Measurements from ENCODE around the gene PGS1.

Gene PGS1

DNA sequence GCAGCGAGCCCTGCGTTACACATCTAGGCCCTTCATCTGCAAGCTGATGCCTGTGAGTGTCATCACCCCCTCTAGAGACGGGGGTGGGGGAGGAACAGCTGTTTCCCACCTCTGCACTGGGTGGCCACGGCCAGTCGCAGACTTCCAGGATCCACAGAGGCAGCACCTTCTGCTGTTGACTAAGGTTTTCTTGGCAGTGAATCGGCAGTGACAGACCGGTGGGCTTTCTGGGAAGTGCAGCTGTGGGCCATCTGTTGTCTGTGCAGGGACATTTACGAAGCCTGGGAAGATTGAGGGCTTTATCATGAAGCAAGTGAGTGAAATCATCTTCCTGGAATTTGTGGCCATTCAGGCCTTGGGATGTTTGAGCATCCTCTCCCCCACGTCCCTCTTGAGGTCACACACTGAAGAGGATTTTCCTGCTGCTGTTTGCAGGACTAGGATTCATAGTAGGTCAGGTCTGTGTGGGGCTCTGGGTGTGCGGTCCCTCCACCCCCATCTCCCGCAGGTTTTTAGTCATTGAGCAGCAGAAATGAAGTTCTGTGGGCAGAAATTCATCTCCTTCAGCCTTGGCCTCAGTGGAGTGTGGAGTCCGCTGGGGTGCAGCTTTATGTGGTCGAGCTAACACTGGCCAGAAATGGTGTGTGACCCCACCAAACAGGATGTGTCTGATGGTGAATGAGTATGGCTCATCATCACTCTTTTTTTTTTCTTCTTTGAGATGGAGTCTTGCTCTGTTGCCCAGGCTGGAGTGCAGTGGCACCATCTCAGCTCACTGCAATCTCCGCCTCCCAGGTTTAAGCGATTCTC is 12.0 kb downstream of the PGS1 start:
- DNase-seq = no peak

DNA sequence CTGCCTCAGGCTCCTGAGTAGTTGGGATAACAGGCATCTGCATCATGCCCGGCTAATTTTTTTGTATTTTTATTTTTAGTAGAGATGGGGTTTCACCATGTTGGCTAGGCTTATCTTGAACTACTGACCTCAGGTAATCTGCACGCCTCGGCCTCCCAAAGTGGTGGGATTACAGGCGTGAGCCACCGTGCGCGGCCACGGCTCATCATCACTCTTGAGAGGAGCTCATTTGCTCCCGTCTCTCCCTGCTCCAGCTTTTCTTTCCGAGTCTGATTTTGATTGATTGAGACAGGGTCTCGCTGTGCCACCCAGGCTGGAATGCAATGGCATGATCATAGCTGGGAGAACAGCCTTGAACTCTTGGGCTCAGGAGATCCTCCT is 12.6 kb downstream of the PGS1 start:
- DNase-seq = no peak

DNA sequence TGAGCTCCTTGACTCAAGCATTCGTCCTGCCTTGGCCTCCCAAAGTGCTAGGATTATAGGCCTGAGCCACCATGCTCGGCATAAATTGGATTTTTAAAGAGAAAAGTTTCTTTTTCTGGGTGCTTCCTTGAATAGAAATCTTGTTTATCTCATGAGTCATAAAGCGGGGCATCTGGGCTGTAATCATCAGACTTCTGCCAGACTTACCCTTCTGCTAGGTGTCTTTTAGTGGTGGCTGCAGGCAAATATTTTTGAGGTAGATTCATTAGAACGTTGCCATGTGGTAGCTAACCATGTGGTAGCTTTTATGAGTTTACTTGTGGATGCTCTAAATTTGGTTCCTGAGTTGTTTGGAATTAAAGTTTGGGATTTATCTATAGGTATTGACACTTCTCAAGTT is 13.4 kb downstream of the PGS1 start:
- DNase-seq = no peak

DNA sequence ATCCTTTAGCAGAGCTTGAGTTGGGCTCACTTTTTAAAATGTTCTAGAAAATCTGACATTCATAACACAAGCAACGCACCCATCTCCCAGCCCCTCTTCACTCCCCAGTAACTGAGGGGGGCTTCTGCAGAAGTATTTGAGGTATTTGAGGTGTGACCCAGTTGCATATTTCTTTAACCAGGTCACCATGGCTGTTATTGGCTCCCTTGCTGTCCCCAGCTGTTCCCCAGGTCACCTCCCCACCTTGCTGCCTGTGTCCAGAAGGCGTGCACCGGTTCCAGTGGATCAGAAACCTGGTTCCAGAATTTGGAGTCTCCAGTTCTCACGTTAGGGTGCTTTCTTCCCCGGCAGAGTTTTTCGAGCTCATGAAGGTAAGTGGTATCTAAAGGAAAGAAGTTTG is 13.8 kb downstream of the PGS1 start:
- no peak for DNase-seq

DNA sequence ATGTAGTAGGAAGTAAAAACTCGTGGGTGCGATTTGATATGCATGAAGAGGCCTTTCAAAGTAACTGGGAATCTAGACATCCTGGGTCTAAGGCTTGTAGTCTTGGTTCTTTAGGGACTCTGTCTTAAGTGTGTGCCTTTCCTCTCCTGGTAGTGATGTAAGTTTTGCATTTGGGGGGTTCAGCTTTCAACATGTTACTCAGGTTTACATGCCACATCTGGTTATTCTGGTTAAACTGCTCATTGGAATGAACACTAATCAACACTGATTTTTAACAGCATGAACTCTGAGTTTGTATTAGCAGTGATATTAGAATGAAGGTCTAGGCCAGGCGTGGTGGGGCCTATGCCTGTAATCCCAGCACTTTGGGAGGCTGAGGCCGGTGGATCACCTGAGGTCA is 15.1 kb downstream of the PGS1 start:
- DNase-seq = no peak

DNA sequence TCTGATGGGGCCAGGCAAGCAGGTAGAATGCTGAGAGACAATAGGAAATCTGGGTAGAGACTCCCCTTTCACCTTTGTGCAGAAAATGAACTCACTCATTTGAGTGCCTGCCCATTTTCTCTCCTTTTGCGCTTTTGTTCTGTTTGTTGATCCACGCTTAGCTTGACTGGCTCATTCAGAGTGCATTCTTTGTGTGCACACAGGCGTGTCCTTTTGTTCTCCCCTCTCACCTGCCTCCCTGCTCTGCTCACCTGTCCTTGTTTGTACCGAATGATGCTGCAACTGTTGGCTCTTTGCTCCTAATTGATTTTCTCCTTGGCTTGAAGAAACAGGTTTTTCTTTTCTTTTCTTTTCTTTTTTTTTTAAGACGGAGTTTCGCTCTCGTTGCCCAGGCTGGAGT is 15.8 kb downstream of the PGS1 start:
- no peak for DNase-seq

DNA sequence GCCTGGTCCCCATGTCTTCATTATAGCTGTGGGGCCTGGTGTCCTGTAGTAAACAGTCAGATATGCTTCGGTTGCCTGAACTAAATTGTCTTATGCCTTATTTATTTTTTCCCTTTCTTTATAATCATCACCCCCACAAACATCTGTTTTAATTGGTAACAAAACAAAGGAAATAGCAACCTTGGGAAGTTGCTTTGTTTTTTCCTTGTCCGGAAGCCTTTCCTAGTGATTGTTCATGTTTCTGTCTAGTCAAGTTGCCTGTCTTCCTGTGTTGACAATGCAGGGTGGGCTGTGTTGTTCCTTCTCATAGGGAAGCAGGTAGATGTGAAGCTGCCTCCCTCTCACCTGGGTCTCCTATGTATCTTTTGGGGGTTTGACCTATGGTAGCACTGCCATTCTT is 16.7 kb downstream of the PGS1 start:
- DNase-seq = no peak

DNA sequence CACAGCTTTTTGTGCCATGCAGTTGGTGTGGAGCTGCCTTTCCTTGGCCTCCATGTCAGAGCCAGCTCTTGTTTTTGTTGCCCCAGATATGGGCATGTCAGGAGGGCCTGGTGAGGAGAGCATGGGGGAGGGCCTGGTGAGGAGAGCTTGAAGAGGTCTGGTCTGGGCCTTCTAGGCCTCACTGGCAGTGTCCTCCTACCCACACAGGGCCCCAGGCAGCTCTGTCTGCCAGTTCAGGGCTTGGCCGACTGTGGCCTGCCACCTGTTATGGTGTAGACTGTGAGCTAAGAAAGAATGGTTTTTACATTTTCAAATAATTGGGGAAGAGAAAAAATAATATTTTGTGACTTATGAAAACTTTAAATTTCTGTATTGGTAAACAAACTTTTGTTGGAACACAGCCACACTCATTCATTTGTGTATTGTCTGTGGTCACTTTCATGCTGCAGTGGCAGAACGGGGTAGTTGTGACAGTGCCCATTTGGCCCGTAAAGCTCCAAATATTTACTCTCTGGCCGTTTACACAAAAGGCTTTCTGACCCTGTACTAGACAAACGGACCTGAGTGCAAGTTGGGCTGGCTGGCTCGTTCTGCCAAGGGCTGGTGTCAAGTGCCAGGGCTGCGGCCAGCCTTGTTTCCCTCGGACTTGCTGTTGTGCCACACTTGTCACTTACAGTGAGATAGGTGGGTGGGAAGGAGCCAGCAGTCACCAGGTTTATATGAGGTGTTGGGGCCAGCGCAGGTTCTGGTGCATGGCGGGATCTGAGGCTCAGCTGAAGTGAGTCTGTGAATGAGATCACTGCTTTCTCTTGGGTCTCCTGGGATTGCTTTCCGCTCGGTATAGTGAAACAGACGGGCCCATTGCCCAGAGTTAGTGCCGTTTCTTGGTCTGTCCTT is 18.2 kb downstream of the PGS1 start:
- DNase-seq = no peak

DNA sequence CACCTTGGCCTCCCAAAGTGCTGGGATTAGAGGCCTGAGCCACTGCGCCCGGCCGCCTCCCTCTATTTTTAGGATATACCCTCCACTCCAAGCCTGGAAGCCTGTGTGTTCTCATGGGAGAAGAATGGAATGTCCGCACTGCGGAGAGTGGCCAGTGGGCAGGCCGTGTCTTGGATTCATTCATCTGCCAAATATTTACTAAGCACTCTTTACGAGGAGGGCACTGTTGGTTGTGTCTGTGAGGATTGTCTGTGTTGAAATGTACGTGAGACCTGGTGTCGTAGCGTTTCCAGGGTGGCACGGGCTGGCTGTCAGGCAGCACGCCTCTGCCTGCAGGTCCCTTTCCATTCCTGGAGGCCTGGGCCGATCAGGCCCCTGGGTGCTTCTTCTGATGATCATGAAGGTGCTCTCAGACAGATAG is 19.2 kb downstream of the PGS1 start:
- DNase-seq = no peak

DNA sequence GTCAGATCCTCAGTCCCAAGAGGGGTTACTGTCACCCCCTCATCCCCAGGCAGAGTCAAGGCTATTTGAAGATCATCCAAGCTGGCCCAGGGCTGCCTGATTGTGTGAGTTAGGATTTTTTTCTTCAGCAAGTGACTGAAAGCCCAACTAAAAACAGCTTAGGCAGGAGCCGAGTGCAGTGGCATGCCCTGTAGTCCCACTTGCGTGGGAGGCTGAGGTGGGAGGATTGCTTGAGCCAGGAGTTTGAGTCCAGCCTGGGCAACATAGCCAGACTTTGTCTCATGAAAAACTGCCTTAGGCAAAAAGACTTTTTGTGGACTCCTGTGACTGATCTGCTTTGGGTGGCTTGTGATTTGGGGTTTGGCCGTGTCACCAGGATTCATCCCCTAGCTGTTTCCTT is 19.9 kb downstream of the PGS1 start:
- DNase-seq = no peak

DNA sequence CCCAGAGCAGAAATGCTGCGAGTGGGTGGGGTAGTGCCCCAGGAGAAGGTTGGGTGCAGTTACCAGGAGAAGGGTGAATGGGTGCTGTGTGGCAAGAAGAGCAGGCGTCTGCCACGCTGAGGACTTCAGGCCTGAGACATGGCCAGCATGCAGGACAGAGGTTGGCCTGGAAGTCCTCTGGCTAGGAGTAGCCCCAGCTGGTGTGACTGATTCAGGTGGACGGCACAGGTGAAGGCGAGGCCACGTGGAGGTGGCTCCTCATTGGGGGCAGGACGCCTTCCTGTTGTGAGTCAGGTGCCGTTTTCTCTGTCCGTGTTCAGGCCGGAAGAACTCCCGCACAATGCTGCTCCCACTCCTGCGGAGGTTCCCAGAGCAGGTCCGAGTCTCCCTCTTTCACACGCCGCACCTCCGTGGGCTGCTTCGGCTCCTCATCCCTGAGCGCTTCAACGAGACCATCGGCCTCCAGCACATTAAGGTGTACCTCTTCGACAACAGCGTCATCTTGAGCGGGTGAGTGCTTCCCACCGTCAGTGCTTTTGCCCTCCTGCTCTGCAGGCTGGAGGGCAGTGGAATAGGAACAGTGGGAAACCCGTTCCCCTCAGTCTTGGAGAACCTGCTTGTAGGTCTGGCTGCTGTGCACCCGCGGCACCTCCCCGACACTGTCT is 20.7 kb downstream of the PGS1 start:
- no peak for DNase-seq

DNA sequence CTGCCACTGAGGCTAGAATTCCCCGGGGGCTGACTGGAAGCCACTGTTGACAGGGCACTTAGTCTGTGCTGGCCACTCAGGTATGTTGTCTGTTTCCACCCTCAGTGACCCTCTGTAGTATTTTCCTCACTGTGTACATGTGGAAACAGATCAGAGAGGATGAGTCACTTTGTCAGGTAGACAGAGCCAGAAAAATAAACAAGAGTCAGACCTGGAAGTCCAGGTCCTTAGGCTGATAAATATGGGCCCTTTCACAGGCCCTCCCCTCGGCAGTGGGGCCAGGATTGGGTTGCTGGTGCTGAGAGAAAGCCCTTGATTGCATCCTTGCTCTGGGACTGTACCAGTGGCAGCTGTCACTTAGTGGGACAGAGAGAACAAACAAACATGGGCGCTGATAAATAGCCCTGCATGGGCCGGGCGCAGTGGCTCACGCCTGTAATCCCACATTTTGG is 21.3 kb downstream of the PGS1 start:
- no peak for DNase-seq

DNA sequence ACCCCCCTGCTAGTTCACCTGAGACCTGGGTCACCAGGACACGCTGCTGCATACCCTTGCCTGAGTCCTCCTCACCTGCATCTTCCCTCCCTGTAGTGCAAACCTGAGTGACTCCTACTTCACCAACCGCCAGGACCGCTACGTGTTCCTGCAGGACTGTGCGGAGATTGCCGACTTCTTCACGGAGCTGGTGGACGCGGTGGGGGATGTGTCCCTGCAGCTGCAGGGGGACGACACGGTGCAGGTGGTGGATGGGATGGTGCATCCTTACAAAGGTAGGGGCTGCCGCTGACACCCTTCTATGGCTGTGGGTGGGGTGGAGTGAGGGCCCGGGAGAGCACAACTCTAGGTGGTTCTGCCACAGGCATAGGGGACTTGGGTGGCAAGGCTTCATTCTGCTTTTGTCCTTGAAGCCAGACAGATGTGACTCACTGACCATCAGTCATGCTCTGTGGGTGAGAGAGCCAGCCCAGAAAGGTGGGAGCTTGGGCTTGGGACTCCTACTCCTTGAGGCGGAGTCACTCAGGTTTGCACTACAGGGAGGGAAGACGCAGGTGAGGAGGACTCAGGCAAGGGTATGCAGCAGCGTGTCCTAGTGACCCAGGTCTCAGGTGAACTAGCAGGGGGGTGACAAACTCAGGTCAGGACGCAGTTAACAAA is 22.3 kb downstream of the PGS1 start:
- no peak for DNase-seq

DNA sequence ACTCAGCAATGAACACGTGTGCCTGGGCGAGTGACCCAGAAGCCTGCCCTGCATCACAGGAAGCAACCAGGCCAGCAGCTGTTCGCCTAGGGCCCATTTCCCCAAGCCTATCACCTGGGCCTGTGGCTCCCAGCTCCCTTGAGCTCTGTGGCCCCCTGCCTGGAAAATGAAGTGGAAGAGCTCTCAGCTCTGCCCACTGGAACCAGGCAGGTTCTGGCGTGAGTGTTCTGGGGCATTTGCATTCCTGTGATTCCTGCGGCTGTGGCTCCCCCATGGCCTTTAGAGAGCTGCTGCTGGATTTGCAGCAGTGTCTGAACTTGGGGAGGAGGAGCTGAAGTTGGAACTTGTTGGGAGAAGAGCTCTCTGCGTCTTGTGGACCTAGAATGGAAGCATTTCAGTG is 22.8 kb downstream of the PGS1 start:
- DNase-seq = no peak

DNA sequence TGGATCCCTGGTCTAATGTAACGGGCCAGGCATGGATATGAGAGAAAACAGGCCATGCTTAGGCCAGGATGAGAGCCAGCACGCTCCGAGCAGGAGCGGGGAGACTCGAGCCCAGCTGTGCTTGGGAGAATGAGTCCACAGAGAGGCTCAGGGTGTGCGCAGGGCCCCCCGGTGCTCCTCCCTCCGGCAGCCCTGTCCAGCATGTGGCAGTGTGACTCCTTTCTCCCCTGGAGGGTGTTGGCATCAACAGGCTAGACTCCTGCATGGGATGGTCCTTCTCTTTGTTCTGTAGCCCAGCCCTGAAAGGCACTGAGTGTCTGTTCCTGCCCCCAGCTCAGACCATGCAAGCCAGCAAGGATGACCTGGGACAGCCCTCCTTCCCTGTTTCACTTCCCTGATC is 23.4 kb downstream of the PGS1 start:
- DNase-seq = no peak

DNA sequence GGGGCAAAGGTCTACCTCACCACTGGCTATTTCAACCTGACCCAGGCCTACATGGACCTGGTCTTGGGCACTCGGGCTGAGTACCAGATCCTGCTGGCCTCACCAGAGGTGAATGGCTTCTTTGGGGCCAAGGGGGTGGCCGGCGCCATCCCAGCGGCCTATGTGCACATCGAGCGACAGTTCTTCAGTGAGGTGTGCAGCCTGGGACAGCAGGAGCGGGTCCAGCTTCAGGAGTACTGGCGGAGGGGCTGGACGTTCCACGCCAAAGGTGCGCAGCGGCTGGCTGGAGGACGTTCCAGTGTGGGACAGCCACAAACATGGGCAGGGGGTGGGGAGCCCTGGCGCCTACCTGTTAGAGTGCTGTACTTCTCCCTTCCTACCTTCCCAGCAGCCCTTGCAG is 25.4 kb downstream of the PGS1 start:
- no peak for DNase-seq

DNA sequence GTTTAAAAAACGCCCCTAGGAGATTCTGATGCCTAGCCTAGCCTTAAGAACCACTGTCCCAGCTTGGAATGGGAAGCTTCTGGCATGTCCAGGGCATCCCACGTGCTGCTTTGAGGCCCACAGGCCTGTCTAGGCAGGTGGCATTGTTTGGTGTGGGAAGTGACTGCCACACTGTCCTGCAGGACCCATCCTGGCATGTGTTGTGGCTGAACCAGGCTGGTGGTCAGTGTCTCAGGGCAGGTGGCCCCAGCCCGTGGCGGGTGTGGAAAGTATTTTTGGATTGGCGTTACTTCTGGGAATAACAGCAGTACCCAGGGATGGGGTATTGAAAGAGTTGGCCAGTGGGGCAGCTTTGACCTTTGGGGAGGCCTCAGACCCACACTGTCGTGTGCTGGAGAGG is 27.9 kb downstream of the PGS1 start:
- no peak for DNase-seq

DNA sequence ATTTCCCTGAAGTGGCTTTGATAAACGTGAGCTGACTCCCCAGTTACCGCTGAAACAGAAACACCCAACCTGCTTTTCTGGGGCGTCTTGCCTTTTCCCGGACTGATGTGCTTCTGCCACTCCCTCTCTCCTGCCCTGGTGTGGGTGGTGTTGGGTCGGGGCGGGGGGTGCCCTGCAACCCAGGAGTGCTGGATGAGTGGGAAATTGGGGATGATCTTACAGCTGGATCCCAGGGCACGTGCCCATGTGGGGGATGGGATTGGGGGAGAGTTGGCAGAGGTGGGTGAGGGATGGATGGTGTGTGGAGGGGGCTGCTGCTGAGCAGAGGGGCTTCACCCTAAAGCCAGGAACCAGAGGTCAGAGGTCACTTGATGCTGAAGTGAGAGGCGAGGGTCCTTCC is 28.5 kb downstream of the PGS1 start:
- DNase-seq = no peak

DNA sequence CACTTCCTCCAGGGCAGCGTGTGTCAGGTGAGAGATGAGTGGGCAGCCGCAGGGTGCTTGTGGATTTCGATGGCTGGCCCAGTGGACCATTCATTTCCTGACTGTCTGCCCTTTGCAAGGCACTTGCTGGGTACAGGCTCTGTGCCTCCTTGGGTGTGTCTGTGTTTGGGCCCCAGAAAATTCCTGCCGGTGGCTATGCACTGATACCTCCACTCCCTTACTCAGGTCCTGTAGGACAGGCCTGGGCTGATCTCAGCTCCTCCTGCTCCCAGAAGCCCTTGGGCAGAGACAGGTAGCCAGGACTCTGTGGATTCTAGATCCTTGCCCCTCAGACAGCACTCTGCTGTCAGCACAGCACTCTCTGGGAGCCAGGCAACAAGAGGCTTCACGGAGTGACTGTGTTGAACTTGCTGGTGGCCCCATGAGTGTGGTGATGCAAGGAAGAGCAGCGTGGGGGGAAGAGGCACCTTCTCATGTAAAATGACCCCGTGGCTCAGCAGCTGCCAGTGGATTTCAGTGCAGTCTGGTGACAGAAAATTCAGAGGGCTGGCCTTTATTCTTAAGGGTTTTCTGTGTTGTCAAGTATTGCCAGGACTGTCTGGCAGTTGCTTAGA is 29.0 kb downstream of the PGS1 start:
- no peak for DNase-seq

DNA sequence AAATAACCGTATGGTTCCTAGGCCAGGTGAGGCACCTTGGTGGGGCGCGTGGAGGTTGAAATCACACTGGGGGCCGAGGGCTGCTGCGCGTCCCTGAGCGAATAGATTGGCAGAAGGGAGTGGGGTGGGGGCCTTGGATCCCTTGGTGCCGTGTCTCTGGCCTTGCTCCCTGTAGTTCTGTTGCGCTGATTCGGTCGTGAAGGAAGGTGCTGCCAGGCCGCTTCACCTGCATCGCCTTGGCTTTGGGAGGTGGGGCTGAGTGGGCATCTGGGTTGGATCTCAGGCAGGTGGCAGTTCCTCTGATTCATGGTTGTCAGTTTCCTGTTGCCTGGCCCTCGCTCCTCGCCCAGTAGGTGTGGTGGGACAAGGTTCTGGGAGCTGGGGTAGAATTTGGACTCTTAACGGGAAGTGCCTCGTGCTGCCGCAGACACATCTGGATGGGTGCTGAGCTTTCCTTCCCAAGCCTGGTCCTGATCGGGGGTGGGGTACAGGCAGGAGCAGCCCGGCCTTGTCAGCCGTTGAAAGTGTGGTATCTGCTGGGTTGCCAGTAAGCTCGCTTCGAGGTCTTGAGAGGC is 30.1 kb downstream of the PGS1 start:
- no peak for DNase-seq

DNA sequence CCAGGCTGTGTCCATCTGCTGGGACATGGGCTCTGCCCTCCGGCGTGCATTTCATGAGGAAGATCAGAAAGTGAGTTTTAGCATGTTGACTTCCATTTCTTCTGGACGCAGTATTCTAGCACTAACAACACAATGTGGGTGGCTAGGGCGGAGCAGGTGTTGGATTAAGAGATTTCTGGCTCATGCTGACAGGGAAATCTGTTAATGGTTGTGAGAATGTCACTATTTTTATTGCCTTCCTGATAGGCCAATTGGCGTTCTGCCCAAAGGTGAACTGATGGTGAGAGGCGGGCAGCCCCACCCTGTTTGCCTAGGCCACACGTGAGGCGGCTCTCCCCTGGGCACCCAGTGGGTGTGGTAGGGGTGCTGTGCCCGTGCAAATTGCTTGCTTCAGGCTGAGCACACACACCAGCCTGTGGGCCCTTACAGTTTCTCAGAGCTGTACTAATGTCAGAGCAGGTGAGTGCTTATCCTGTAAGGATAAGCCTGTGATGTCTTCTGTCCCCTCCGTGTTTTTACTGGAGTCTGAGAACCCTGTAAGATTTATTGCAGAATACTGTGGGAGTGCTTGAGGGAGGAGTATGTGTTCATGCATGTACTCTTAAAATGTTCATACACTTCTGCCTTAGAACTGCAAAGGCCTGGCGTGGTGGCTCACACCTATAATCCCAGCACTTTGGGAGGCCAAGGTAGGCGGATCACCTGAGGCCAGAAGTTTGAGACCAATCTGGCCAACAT is 30.9 kb downstream of the PGS1 start:
- no peak for DNase-seq
